GM12801 (cell line): Measurements from ENCODE around the gene NPM1.
A peak's percentile ranks its signal among the peaks of the same experiment; 100 is the strongest.

Experiments used
- TF ChIP-seq, protein P1 (sequence below): IDR thresholded peaks from one replicate; pipeline ENCODE4 v1.5.1; 2011; ENCODE audit warnings: control low read depth; ENCODE audit not compliant: insufficient read length; ENCODE audit errors: extremely low read depth

The NPM1 gene

DNA sequence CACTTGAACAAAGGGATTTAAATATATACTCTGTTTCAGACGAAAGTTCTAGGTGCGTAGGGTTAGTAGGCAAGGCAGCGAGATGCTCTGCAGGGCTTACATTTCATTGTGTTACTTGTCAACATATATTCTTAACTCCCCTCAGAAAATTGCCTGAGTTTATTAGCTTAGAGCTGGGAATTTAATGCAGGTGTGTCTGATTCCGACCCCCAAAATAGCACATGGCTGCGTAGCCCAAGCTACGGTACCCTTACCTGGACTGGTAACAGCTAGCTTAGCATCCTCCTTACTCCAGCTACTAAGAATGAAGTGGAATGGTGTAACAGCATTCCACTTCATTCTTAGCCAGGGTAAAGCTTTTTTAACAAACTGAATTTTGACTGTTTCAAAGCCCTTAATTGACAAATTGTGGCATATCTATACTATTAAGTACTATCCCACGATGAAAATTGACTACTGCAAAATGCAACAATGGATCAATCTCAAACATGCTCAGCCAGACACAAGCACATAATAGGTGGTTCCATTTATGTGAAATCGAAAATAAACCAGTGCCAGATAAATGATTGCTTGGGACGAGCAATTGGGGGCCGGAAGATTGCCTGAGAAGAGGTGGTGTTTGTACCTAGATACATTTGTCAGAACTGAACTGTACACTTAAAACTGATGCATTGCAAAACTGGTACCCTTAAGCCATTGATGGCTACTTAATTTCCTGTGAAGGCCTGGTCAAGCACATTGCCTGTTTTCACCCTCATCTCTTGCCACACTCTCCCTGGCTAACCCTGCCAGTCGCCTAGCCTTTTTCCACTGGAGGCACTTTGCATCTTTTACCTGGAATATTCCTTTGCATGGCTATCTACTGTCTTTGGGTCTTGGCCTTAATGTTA lies 28.8 kb downstream of the NPM1 start:
- TF ChIP-seq, protein P1, sequence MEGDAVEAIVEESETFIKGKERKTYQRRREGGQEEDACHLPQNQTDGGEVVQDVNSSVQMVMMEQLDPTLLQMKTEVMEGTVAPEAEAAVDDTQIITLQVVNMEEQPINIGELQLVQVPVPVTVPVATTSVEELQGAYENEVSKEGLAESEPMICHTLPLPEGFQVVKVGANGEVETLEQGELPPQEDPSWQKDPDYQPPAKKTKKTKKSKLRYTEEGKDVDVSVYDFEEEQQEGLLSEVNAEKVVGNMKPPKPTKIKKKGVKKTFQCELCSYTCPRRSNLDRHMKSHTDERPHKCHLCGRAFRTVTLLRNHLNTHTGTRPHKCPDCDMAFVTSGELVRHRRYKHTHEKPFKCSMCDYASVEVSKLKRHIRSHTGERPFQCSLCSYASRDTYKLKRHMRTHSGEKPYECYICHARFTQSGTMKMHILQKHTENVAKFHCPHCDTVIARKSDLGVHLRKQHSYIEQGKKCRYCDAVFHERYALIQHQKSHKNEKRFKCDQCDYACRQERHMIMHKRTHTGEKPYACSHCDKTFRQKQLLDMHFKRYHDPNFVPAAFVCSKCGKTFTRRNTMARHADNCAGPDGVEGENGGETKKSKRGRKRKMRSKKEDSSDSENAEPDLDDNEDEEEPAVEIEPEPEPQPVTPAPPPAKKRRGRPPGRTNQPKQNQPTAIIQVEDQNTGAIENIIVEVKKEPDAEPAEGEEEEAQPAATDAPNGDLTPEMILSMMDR = no peak

DNA sequence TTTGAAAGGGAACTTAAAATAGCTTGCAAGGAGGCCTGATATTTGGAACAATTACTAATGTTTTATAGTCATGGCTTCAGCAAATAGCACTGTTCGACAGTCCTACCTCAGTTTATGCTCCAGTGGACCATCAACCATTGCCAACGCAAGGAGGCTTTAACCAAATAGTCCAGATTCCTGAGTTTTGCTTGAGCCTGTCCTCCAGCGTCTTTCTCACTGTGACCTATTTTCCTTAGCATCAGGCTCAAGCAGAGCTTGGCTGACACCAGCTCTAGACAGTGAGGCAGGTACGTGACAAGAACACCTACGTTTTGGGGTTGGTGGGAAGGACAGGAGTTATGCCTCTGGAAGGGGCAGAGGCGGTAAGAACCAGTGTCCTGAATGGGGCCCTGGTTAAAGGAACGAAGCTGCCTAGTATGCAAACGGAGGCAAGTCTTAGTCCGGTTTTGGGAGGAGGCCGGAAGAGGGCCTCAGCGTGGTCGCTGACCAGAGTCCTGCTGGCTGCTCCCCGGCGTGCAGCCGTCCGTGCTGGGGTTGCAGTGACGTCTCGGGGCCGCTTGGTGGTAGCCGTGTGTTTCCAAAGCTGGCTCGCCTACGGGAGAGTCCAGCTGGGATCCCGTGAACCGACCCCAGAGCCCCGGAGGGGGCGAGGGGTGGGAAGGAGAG lies 30.8 kb downstream of the NPM1 start:
- TF ChIP-seq, protein P1 = peak; percentile 51

DNA sequence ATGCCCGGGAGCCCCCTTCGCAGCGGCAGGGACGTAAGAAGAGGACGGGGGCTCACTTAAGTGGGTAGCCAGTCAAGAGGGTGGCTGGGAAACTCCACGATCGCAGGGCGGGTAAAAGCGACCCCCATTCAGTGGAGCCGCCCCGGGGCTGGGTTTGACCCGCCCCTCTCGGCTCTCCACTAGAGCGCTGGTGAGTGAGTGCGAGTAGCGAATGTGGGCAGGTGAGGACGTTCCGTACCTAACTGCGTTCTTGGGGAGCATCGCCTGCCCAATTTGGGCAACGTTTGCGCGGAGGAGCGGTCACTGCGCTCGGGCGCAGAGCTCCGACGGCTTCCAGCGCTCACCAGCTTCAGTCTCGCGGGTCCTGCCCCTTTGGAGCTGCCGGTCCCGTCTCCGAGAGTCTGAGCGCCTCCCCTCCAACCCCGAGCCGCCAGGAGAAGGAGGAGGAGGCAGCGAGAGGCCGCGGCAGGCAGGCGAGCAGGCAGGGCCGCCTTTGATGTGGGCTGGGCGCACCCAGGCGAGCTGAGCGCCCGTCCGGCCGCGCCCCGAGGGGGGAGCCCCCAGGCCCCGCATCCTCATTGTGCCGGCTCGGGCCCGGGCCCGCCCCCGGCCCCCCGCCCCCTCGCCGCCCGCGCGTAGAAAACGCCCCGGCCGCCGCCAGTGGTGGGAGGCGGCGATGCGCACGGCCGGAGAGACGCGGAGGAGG lies 31.5 kb downstream of the NPM1 start, which contains the start of gene FGF18:
TSS of gene FGF18 (plus strand) at position 666 of the 706 bp plus-strand sequence. CDS start 553 bp downstream, outside the sequence.
- TF ChIP-seq, protein P1 = no peak

DNA sequence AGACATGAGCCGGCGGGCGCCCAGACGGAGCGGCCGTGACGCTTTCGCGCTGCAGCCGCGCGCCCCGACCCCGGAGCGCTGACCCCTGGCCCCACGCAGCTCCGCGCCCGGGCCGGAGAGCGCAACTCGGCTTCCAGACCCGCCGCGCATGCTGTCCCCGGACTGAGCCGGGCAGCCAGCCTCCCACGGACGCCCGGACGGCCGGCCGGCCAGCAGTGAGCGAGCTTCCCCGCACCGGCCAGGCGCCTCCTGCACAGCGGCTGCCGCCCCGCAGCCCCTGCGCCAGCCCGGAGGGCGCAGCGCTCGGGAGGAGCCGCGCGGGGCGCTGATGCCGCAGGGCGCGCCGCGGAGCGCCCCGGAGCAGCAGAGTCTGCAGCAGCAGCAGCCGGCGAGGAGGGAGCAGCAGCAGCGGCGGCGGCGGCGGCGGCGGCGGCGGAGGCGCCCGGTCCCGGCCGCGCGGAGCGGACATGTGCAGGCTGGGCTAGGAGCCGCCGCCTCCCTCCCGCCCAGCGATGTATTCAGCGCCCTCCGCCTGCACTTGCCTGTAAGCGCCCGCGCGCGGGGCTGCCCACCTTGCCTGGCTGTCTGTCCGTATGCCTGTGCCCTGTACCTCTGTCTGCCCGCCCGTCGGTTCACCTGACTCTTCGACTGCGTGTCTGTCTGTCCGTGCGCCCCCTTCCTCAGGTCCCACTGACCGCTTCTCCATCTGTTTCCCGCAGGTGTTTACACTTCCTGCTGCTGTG lies 32.2 kb downstream of the NPM1 start:
- TF ChIP-seq, protein P1 = no peak

DNA sequence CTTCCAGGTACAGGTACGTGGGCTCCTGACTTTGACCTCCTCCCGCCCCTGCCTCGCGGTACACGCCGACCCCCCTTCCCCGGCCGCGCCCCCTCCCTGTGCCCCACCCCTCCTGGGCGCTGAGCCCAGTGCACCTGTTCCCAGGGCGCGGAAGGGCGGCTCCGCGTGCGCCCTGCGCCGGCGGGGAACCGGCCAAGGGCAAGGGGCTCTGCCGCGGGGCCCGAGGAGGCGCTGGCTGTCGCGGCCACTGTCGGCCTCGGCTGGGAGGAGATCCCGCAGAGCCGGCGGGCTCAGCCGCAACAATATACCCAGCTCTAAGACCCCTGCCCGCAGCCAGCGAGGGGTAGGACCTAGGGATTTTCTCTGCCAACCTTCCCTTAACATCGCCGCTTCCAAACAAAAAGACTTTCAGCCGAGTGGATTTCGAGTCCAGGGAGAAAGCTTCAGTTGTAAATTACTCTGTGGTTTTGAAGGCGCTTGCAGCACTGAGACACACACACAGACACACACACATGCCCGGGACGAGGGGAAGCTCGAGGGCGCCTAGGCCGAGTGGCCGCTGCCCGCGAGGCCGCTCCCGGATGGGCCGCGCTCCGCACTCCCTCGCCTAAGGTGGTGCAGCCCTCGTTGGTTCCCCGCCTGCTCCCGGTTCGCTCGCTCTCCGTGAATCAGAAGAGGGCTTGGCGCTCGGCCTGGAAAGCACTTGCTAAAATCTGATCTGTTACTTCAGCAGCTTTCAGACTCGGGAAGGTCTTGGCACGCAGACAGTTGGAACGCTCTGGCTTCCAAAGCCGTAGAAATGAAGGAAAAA lies 33.0 kb downstream of the NPM1 start:
- TF ChIP-seq, protein P1 = no peak

DNA sequence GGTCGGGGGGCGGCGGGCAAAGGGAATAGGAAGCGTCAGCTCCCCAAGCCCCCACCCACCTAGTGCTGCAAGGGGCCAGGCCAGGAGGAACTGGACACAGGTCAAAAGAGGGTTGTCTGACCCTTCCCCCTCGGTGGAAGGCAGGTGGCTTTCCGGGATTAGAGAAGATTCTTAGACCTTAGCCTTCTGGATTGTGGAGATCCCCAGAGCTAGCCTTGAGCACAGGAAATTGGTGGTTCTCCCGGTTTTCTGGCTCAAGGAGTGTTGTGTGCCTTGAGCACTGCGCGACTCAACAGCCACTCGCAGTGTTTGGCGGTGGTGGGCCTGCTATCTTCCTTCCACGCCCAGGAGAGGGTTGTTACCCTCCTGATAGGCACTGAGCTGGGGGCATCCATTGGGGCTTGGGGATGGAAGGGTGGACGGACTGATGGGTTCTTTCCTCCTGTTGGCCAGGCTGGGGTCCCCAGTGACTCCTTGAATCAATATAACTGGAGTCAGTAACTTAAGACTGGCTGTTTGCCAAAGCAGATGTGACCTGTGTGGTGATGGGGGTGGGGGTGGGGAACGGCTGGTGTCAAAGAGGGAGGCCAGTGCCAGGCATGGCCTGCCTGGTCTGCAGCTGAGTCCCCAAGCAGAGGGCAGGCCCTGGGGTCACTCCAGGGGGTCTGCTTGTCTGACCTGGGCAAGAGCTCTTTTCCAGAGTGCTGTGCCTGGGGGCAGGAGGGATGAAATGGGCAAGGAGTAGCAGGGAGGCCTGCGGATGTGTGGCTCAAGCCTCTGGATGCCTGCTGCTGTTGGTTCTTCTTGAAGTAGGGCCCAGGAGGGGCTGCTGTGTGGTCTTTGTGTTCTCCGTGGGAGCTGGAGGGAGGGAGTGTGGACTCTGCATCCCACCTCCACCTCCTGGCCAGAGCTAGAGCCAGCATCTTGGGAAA lies 33.9 kb downstream of the NPM1 start:
- TF ChIP-seq, protein P1 = no peak
